NCI-H128 (cell line): Measurements from ENCODE around the gene SERPINB8.

ENCODE experiments used
- DNase-seq: peaks from one replicate; lab custom pipeline; 2025; ENCODE audit not compliant: unreplicated experiment; lab: John Stamatoyannopoulos, UW

SERPINB8 gene

DNA sequence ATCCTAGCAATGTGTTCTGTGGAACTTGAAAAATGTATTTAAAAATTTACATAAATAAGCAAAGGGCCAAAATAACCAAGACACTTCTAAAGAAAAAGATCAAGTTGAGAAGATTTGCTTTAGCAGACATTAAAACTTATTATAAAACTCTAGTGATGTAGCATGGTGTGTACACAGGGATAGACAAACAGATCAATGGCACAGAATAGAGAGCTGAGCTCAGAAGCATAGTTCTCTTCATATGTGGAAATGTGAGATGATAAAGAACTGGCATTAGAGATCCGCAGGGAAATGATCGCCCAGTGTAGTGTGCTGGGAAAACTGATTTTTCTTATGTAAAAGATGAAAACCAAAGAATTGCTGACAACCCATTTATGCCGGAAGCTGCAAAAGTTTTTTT is 39.4 kb downstream of the SERPINB8 start:
- no peak for DNase-seq

- DNase-seq = no peak
These were observed 41.6 kb downstream of the SERPINB8 start for GRCh38 chr18:64011513-64011912.

DNA sequence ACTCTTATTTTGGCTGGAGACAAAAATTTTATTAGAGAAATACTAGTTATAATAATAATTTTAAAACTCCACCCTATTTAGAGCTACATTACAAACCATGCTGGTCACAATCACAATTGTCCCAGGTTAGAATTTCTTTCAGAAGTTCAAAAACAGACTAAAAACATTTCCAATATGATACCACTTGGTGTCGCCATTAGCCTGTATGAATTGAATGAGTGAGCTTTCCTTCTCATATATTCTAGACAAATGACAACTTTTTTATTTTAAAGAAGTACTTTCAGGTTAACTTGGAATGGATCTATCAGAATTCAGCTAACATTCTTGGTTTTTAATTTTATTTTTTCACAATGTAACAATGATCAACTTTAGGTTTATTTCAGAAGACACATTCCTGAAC is 48.0 kb downstream of the SERPINB8 start:
- DNase-seq = peak; percentile 47

DNA sequence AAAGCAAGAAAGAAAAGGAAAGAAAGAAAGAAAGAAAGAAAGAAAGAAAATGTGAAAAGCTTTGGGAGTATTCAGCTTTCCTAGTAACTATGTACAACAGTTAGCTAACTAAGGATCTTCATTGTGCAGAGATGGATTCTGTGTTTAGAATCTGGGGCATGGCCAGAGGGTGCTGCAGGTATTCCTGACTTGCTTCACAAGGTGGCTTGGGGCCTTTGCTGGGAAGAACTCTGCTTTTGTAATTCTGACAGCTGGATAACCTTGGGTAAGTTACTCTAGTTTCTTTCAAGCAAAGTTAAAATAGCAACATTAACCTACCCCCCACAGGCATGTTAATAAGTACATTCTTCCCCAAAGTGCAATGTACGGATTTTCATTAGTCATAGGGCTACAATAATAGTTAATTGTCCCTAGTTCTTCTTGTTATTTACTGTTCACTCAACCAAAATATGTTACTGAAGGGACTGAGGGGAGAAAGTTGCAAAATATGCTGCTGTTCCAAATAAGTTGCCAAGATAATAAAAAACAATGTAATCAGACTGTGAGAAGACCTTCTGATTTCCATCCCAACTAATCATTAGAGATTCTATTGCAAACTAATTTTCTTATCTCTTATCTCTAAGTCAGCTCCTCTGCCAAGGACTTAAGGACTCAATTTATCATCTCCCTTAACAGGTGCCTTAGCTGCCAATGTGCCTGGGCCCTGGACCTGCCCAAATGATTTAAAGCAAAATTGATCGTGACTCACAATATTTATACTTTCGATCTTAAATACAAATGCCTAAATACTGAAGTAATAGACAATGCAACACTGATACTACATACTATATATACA is 50.3 kb downstream of the SERPINB8 start:
- no peak for DNase-seq

DNA sequence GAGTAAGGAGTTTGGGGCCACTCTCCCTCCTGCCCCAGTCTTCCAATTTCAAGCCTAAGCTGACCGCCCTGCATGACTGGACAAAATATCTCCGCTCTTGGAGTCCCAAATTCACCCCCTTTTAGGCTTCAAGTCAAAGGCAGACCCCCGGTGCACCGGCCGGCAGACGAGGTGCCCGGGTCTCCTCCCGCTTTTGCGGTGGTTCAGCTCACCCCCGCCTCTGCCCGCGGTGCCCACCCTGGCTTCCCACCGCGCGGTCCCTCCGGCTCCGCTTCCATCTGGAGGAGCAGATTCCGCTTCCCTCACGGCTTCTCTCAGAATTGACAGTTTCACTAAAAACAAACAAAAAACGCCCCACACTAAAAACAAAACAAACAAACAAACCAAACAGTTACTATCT is 56.5 kb downstream of the SERPINB8 start:
- DNase-seq = no peak

GRCh38 chr18:64027931-64028695 is 58.2 kb downstream of the SERPINB8 start:
- DNase-seq = no peak

- no peak for DNase-seq
These were observed 59.2 kb downstream of the SERPINB8 start for GRCh38 chr18:64029096-64029495.

DNA sequence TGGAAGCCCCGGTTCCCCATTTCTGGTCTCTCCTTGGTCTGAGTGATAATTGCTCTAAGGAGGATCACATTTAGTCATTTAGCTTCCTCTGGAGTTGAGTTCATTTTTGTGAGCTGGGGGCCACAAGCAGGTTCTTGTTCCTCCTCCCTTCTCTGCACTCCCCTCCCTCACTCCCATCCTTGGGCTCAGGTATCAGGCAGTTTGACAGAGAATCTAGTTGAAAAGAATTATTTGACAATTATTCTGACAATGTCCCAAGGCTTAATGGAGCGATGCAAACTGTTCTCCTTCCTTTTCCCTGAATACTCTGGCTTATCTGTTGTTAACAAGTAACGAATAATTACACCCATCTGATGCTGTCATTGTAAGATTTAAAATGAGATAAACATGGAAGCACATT is 61.5 kb downstream of the SERPINB8 start:
- DNase-seq = no peak

- DNase-seq = no peak
These were observed 62.4 kb downstream of the SERPINB8 start for GRCh38 chr18:64032312-64032711.

GRCh38 chr18:64037812-64038414 is 68.0 kb downstream of the SERPINB8 start:
- DNase-seq = peak; percentile 50
